ENCODE results near the gene PVALEF.

The PVALEF gene

DNA sequence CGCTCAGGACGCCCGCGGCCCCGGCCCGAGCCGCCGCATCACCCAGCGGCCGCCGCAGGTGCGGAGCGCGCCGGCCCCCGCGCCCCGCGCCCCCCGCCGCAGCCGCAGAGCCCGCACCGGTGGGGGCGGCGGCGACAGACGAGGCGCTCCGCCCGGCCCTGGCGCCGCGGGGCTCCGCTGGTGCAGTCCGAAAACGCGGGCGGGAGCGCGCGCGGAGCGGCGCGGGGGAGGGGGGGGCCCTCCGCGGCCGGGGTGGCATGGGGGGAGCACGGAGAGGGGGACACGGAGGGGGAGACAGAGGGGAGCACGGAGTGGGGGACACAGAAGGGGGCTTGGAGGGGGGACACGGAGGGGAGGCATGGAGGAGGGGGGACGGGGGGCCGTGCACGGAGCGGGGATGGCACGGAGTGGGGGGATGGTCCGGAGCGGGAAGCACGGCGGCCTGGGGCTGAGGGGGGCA lies 756 bp downstream of the PVALEF start, which contains the start of gene AATK:
AATK (minus strand) TSS at position 189 of the 460 bp plus-strand sequence. CDS start 229 bp downstream, outside the sequence.
- no peak within 1 kb of the TSS for H3K27ac ChIP-seq
- TF ChIP-seq, protein P1, sequence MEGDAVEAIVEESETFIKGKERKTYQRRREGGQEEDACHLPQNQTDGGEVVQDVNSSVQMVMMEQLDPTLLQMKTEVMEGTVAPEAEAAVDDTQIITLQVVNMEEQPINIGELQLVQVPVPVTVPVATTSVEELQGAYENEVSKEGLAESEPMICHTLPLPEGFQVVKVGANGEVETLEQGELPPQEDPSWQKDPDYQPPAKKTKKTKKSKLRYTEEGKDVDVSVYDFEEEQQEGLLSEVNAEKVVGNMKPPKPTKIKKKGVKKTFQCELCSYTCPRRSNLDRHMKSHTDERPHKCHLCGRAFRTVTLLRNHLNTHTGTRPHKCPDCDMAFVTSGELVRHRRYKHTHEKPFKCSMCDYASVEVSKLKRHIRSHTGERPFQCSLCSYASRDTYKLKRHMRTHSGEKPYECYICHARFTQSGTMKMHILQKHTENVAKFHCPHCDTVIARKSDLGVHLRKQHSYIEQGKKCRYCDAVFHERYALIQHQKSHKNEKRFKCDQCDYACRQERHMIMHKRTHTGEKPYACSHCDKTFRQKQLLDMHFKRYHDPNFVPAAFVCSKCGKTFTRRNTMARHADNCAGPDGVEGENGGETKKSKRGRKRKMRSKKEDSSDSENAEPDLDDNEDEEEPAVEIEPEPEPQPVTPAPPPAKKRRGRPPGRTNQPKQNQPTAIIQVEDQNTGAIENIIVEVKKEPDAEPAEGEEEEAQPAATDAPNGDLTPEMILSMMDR (IDR thresholded peaks at IDR 0.05): no peak
- no peak for TF ChIP-seq ZFX (IDR thresholded peaks at IDR 0.05; ENCODE audit: borderline replicate concordance)

DNA sequence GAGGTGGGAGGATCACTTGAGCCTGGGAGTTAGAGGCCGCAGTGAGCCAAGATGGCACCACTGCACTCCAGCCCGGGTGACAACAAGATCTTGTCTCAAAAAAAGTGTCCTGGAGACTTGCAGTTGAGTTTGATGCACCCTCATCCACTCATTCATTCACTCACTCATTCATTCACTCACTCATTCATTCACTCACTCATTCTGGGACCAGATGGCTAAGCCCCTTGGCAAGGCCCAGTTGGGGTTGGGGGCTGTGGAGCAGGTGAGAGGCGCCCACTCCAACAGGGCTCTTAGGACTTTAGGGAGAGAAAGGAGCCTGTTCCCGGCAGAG lies 1.9 kb downstream of the PVALEF start:
- TF ChIP-seq ZFX (IDR thresholded peaks at IDR 0.05; ENCODE audit: borderline replicate concordance): no peak
- TF ChIP-seq, protein P1 (IDR thresholded peaks at IDR 0.05): no peak
- H3K27ac ChIP-seq: no peak overlapping the region

GRCh38 chr17:81167638-81168037 lies 2.3 kb downstream of the PVALEF start:
- TF ChIP-seq, protein P1 (IDR thresholded peaks at IDR 0.05): no peak
- no peak for TF ChIP-seq ZFX (IDR thresholded peaks at IDR 0.05; ENCODE audit: borderline replicate concordance)
- no peak overlapping the region for H3K27ac ChIP-seq

DNA sequence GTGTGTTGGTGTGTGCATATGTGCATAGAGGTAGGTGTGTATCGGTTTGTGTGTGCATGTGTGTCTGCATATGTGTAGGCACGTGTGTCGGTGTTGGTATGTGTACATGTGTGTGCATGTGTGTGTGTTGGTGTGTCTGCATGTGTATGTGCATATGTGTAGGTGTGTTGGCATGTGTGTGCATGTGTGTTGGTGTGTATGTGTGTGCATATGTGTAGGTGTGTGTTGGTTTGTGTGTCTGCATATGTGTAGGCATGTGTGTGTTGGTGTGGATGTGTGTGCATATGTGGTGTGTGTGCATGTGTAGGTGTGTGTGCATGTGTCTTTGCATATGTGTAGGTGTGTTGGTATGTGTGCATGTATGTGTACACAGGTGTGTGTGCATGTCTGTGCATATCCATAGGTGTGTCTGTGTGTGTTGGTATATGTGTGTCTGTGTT lies 4.6 kb downstream of the PVALEF start:
- H3K27ac ChIP-seq: no peak overlapping the region
- TF ChIP-seq ZFX (IDR thresholded peaks at IDR 0.05; ENCODE audit: borderline replicate concordance): no peak
- TF ChIP-seq, protein P1 (IDR thresholded peaks at IDR 0.05): no peak

- no peak for TF ChIP-seq ZFX (IDR thresholded peaks at IDR 0.05; ENCODE audit: borderline replicate concordance)
- TF ChIP-seq, protein P1 (IDR thresholded peaks at IDR 0.05): no peak
- no peak overlapping the region for H3K27ac ChIP-seq
Observed at GRCh38 chr17:81170727-81171494, 5.6 kb downstream of the PVALEF start.

DNA sequence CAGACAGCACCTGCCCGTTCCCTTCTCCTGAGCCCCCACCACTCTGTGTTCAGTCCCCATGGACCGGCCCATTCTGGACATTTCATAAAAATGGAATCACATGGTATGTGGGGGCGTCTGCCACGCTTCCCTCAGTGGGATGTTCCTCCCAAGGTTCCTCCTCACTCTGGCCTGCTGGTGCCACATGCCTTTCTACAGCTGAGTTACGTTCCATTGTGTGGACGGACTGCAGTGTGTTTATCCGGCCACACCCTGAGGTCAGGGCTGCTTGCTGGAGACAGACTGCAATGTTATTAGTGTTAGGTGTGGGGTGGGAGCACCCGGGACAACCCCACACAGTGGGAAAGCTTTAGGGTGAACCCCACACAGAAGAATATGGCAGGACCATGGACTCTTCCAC lies 6.6 kb downstream of the PVALEF start:
- TF ChIP-seq, protein P1 (IDR thresholded peaks at IDR 0.05): no peak
- TF ChIP-seq ZFX (IDR thresholded peaks at IDR 0.05; ENCODE audit: borderline replicate concordance): no peak
- H3K27ac ChIP-seq: no peak overlapping the region

- H3K27ac ChIP-seq: no peak overlapping the region
- TF ChIP-seq, protein P1 (IDR thresholded peaks at IDR 0.05): no peak
- TF ChIP-seq ZFX (IDR thresholded peaks at IDR 0.05; ENCODE audit: borderline replicate concordance): no peak
Observed at GRCh38 chr17:81173052-81173761, 7.9 kb downstream of the PVALEF start.
